ENCODE measurements around the gene CMYA5.

- TF ChIP-seq CTCF (IDR thresholded peaks at IDR 0.05) (no peak), POLR2A (IDR thresholded peaks at IDR 0.05) (no peak)
Measured at GRCh38 chr5:79663212-79663611, 26.4 kb upstream of the CMYA5 start.
